Large intestine (tissue), 3 donors: ENCODE results near the gene TGM2. TPM values are rescaled to one million over a fixed set of nuclear protein-coding genes. Genes with fewer than 3 reads are reported as not detected.

ENCODE experiments used
- DNase-seq, 2 donors: peaks; one replicate each; pipeline versions ENCODE4 v3.0.0 to v3.0.0-alpha.2; 2013
- H3K27ac ChIP-seq: one replicate; pipeline ENCODE4 v1.5.1; 2013; ENCODE audit warnings: low read length
- H3K27me3 ChIP-seq: 2 replicates; pipeline ENCODE4 v1.6.1; 2013; ENCODE audit warnings: low read length; ENCODE audit not compliant: control insufficient read depth, insufficient read depth
- H3K36me3 ChIP-seq: 2 replicates; pipeline ENCODE4 v1.6.1; 2013; ENCODE audit warnings: low read length; ENCODE audit not compliant: control insufficient read depth, insufficient read depth
- H3K4me1 ChIP-seq: one replicate; pipeline ENCODE4 v1.6.1; 2013; ENCODE audit warnings: low read length; ENCODE audit not compliant: control insufficient read depth, insufficient read depth
- H3K4me3 ChIP-seq: one replicate; pipeline ENCODE4 v1.5.1; 2013; ENCODE audit warnings: low read length
- H3K9me3 ChIP-seq: one replicate; pipeline ENCODE4 v1.6.1; 2013; ENCODE audit warnings: mild to moderate bottlenecking, low read depth, low read length, moderate library complexity; ENCODE audit not compliant: control insufficient read depth
- WGBS: methylation state at CpG from one replicate; pipeline ENCODE4 v1.1.5; 2013; ENCODE audit warnings: low lambda C conversion rate; ENCODE audit not compliant: insufficient coverage; 5-methylcytosine and 5-hydroxymethylcytosine counted together
- polyA plus RNA-seq: library from polyadenylated mRNA; unstranded; fragments of 120-200 nt; gene quantifications from one replicate; pipeline ENCODE4 v1.2.1, GENCODE V29; 2013

The TGM2 gene
- polyA plus RNA-seq, 1 donor = 334 TPM

- H3K36me3 ChIP-seq = peaks cover 84% of the 10 kb centered on the region
Observed at GRCh38 chr20:38155811-38156210, 9.3 kb downstream of the TGM2 start.

GRCh38 chr20:38153401-38153800 lies 11.7 kb downstream of the TGM2 start:
- H3K36me3 ChIP-seq = peaks cover 79% of the 10 kb centered on the region
- WGBS = 100% methylated on average over 2 of the region's 5 CpGs
- no peak for DNase-seq
- peak overlapping the region; percentile 99 for H3K27ac ChIP-seq
- no peaks in the 10 kb centered on the region for H3K27me3 ChIP-seq
- H3K4me1 ChIP-seq = peaks cover 67% of the 10 kb centered on the region
- no peaks in the 10 kb centered on the region for H3K9me3 ChIP-seq
- H3K4me3 ChIP-seq = no peak overlapping the region

More at GRCh38 chr20:38155811-38156210, 9.3 kb downstream of the TGM2 start:
- DNase-seq = no peak
- peaks cover 67% of the 10 kb centered on the region for H3K4me1 ChIP-seq
- no peaks in the 10 kb centered on the region for H3K9me3 ChIP-seq
- H3K4me3 ChIP-seq = no peak overlapping the region
- no peaks in the 10 kb centered on the region for H3K27me3 ChIP-seq
- no CpG with 5 or more reads among the region's 13 CpGs for WGBS
- H3K27ac ChIP-seq = peak overlapping the region; percentile 85

GRCh38 chr20:38152621-38153221 lies 12.3 kb downstream of the TGM2 start:
- WGBS = no CpG with 5 or more reads among the region's 22 CpGs
- peaks cover 67% of the 10 kb centered on the region for H3K4me1 ChIP-seq

GRCh38 chr20:38152175-38152620 lies 12.9 kb downstream of the TGM2 start:
- Histone ChIP-seq H3K27ac (peak overlapping the region; percentile 99), H3K4me1 (peaks cover 67% of the 10 kb centered on the region), H3K9me3 (no peaks in the 10 kb centered on the region), H3K36me3 (peaks cover 79% of the 10 kb centered on the region), H3K27me3 (no peaks in the 10 kb centered on the region), H3K4me3 (no peak overlapping the region)
- DNase-seq = peak; percentile 88 to 95
- no CpG with 5 or more reads among the region's 7 CpGs for WGBS

More at GRCh38 chr20:38152621-38153221, 12.3 kb downstream of the TGM2 start:
- no peaks in the 10 kb centered on the region for H3K27me3 ChIP-seq
- DNase-seq = peak in 1 of 2 donors; percentile 58
- peaks cover 79% of the 10 kb centered on the region for H3K36me3 ChIP-seq
- no peaks in the 10 kb centered on the region for H3K9me3 ChIP-seq
- H3K27ac ChIP-seq = peak overlapping the region; percentile 99
- no peak overlapping the region for H3K4me3 ChIP-seq

GRCh38 chr20:38151455-38151854 lies 13.6 kb downstream of the TGM2 start:
- peaks cover 3% of the 10 kb centered on the region for H3K9me3 ChIP-seq
- DNase-seq = no peak
- WGBS = no CpG with 5 or more reads among the region's 3 CpGs
- peaks cover 67% of the 10 kb centered on the region for H3K4me1 ChIP-seq
- H3K36me3 ChIP-seq = peaks cover 81% of the 10 kb centered on the region
- peak overlapping the region; percentile 99 for H3K27ac ChIP-seq
- no peaks in the 10 kb centered on the region for H3K27me3 ChIP-seq
- H3K4me3 ChIP-seq = no peak overlapping the region

- H3K9me3 ChIP-seq = peaks cover 3% of the 10 kb centered on the region
- peaks cover 82% of the 10 kb centered on the region for H3K36me3 ChIP-seq
- peaks cover 68% of the 10 kb centered on the region for H3K4me1 ChIP-seq
- no peak overlapping the region for H3K4me3 ChIP-seq
- H3K27me3 ChIP-seq = no peaks in the 10 kb centered on the region
- no CpG with 5 or more reads among the region's 8 CpGs for WGBS
- DNase-seq = no peak
- peak overlapping the region; percentile 99 for H3K27ac ChIP-seq
Observed at GRCh38 chr20:38150335-38151170, 14.5 kb downstream of the TGM2 start.

GRCh38 chr20:38148328-38149102 lies 16.6 kb downstream of the TGM2 start:
- H3K27ac ChIP-seq = peak overlapping the region; percentile 95
- no peak overlapping the region for H3K4me3 ChIP-seq
- no peaks in the 10 kb centered on the region for H3K27me3 ChIP-seq
- WGBS = 100% methylated on average over 1 of the region's 9 CpGs
- H3K36me3 ChIP-seq = peaks cover 75% of the 10 kb centered on the region
- DNase-seq = no peak
- H3K4me1 ChIP-seq = peaks cover 82% of the 10 kb centered on the region
- H3K9me3 ChIP-seq = peaks cover 3% of the 10 kb centered on the region

- no peak overlapping the region for H3K4me3 ChIP-seq
- WGBS = no CpG with 5 or more reads among the region's 14 CpGs
- no peaks in the 10 kb centered on the region for H3K27me3 ChIP-seq
- peaks cover 3% of the 10 kb centered on the region for H3K9me3 ChIP-seq
- H3K4me1 ChIP-seq = peaks cover 82% of the 10 kb centered on the region
- peak overlapping the region; percentile 95 for H3K27ac ChIP-seq
- peaks cover 73% of the 10 kb centered on the region for H3K36me3 ChIP-seq
- DNase-seq = no peak
Observed at GRCh38 chr20:38147751-38148150, 17.3 kb downstream of the TGM2 start.

- H3K27ac ChIP-seq = peak overlapping the region; percentile 95
- H3K4me1 ChIP-seq = peaks cover 82% of the 10 kb centered on the region
- no CpG with 5 or more reads among the region's 9 CpGs for WGBS
- DNase-seq = no peak
- no peaks in the 10 kb centered on the region for H3K27me3 ChIP-seq
- peaks cover 3% of the 10 kb centered on the region for H3K9me3 ChIP-seq
- no peak overlapping the region for H3K4me3 ChIP-seq
- peaks cover 74% of the 10 kb centered on the region for H3K36me3 ChIP-seq
Observed at GRCh38 chr20:38147163-38147562, 17.9 kb downstream of the TGM2 start.

- DNase-seq = no peak
- H3K4me3 ChIP-seq = no peak overlapping the region
- peaks cover 78% of the 10 kb centered on the region for H3K36me3 ChIP-seq
- WGBS = no CpG with 5 or more reads among the region's 20 CpGs
- H3K4me1 ChIP-seq = peaks cover 82% of the 10 kb centered on the region
- H3K27me3 ChIP-seq = no peaks in the 10 kb centered on the region
- peaks cover 3% of the 10 kb centered on the region for H3K9me3 ChIP-seq
- peak overlapping the region; percentile 95 for H3K27ac ChIP-seq
Observed at GRCh38 chr20:38146628-38147027, 18.4 kb downstream of the TGM2 start.
